ENCODE data around the gene KPNA3. TPM values are rescaled to one million over a fixed set of nuclear protein-coding genes. Genes with fewer than 3 reads are reported as not detected.
"Not testable (repeated sequence)": the region's sequence is repeated elsewhere in the genome, so short reads cannot be mapped to it uniquely, and the experiment has no call there.

The KPNA3 gene
- total and polyA plus RNA-seq, 11 donors, result 21.7 to 104 (median 50.2) TPM

- no peak for DNase-seq
- ATAC-seq, result no peak
- Histone ChIP-seq H3K27me3 (no peaks in the 10 kb centered on the region), H3K9me3 (no peaks in the 10 kb centered on the region), H3K27ac (no peak overlapping the region), H3K4me3 (no peak overlapping the region), H3K36me3 (no peaks in the 10 kb centered on the region), H3K4me1 (peaks cover 0 to 22% (median 9%) of the 10 kb centered on the region in 12 donors)
- TF ChIP-seq CTCF (IDR thresholded peaks at IDR 0.05), result no peak
- TF ChIP-seq POLR2A (IDR thresholded peaks at IDR 0.05), result no peak
- intact Hi-C loops (cut with DNase I), result no loop called here
- WGBS, 4 donors, result 89 to 93% (median 92%) methylated on average over 2 of the region's 2 CpGs
Measured at GRCh38 chr13:49772828-49773227, 19.7 kb downstream of the KPNA3 start.

DNA sequence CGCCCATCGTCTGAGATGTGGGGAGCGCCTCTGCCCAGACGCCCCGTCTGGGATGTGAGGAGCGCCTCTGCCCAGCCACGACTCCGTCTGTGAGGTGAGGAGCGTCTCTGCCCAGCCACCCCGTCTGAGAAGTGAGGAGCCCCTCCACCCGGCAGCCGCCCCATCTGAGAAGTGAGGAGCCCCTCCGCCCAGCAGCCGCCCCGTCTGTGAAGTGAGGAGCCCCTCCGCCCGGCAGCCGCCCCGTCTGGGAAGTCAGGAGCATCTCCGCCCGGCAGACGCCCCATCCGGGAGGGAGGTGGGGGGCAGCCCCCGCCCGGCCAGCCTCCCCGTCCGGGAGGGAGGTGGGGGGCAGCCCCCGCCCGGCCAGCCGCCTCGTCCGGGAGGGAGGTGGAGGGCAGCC lies 30.7 kb downstream of the KPNA3 start:
- 93 to 100% (median 95%) methylated on average over 9 to 32 of the region's 32 CpGs for WGBS, 4 donors
- intact Hi-C loops (cut with DNase I), result not testable (repeated sequence)

DNA sequence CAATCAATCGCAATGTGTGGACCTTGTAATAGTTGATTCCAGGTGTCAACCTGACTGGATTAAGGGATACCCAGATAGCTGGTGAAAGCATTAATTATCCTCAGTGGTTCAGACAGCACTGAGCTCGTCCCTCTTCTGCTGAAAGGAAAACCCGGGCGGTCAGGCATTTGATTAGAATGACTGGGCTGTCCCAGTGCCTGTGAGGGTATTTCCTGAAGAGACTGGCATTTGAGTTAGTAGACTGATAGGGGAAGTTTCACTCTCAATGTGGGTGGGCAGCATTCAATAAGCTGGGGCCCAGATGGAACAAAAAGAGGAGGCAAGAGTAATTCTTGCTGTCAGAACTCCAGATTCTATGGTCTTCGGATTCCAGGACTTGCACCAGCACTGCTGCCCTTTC lies 31.9 kb downstream of the KPNA3 start:
- Histone ChIP-seq H3K9me3 (peaks cover 0 to 6% (median 0%) of the 10 kb centered on the region in 12 donors), H3K36me3 (peaks cover 0 to 3% (median 0%) of the 10 kb centered on the region in 9 donors), H3K4me3 (no peak overlapping the region), H3K27me3 (no peaks in the 10 kb centered on the region), H3K27ac (no peak overlapping the region), H3K4me1 (peaks cover 0 to 29% (median 3%) of the 10 kb centered on the region in 12 donors)
- 93 to 96% (median 95%) methylated on average over 5 of the region's 5 CpGs for WGBS, 4 donors
- DNase-seq (no peak), ATAC-seq (no peak)
- intact Hi-C loops (cut with DNase I), result no loop called here
- TF ChIP-seq CTCF (IDR thresholded peaks at IDR 0.05) (no peak), POLR2A (IDR thresholded peaks at IDR 0.05) (no peak)

More for the DNA sequence above, 30.7 kb downstream of the KPNA3 start:
- H3K36me3 ChIP-seq, H3K4me3 ChIP-seq, ATAC-seq, H3K9me3 ChIP-seq, H3K27ac ChIP-seq, DNase-seq, H3K27me3 ChIP-seq: not testable (repeated sequence)
- H3K4me1 ChIP-seq, result peaks cover 0 to 29% (median 3%) of the 10 kb centered on the region in 12 donors

DNA sequence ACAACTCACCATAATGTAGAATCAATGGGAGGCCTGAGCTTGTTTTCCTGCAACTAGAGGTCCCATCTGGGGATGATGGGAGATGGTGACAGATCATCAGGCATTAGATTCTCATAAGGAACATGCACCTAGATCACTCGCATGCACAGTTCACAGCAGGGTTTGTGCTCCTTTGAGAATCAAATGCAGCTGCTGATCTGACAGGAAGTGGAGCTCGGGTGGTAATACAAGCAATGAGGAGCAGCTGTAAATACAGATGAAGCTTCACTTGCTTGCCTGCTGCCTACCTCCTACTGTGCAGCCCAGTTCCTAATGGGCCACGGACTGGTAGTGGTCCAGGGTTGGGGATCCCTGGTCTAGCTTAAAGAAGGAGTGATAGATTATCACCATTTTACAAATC lies 33.0 kb downstream of the KPNA3 start:
- no peak for DNase-seq
- TF ChIP-seq CTCF (IDR thresholded peaks at IDR 0.05), result no peak
- Histone ChIP-seq H3K9me3 (peaks cover 0 to 6% (median 0%) of the 10 kb centered on the region in 12 donors), H3K36me3 (peaks cover 0 to 3% (median 0%) of the 10 kb centered on the region in 9 donors), H3K27ac (no peak overlapping the region), H3K4me3 (no peak overlapping the region), H3K27me3 (no peaks in the 10 kb centered on the region), H3K4me1 (peaks cover 0 to 26% (median 0%) of the 10 kb centered on the region in 12 donors)
- ATAC-seq, result no peak
- intact Hi-C loops (cut with DNase I), result no loop called here
- WGBS, 4 donors, result 67 to 71% (median 70%) methylated on average over 3 of the region's 3 CpGs

- intact Hi-C loops (cut with DNase I), result no loop called here
- H3K9me3 ChIP-seq, result peaks cover 0 to 6% (median 0%) of the 10 kb centered on the region in 12 donors
- peaks cover 0 to 3% (median 0%) of the 10 kb centered on the region in 9 donors for H3K36me3 ChIP-seq
- DNase-seq (no peak), ATAC-seq (no peak)
- 65 to 100% (median 78%) methylated on average over 2 of the region's 2 CpGs for WGBS, 4 donors
- peaks cover 0 to 29% (median 0%) of the 10 kb centered on the region in 12 donors for H3K4me1 ChIP-seq
- H3K27ac ChIP-seq, result no peak overlapping the region
- H3K27me3 ChIP-seq, result no peaks in the 10 kb centered on the region
- H3K4me3 ChIP-seq, result no peak overlapping the region
- no peak for TF ChIP-seq POLR2A (IDR thresholded peaks at IDR 0.05)
- TF ChIP-seq CTCF (IDR thresholded peaks at IDR 0.05), result no peak
Measured at GRCh38 chr13:49756263-49756662, 36.2 kb downstream of the KPNA3 start.
